Prostate gland (tissue), 2 donors: ENCODE results near the gene ZNF669. TPM values are rescaled to one million over a fixed set of nuclear protein-coding genes. Genes with fewer than 3 reads are reported as not detected.
"Not testable (repeated sequence)": the region's sequence is repeated elsewhere in the genome, so short reads cannot be mapped to it uniquely, and the experiment has no call there.

ENCODE experiments used
- DNase-seq: peaks from one replicate; pipeline ENCODE4 v3.0.0-alpha.2; 2019; ENCODE audit warnings: low spot score
- H3K27ac ChIP-seq, 2 donors: fragments of 200-600 bp; sonication (generic); 2 replicates each; pipeline ENCODE4 v1.5.1; 2017 to 2019
- H3K27me3 ChIP-seq: fragments of 200-600 bp; sonication (generic); replicated peaks from 2 replicates; pipeline ENCODE4 v1.5.1; 2019; ENCODE audit not compliant: insufficient read depth
- H3K36me3 ChIP-seq, 2 donors: fragments of 200-600 bp; sonication (generic); 1 replicate in 1 of 2; 2 replicates in 1 of 2; pipeline versions ENCODE4 v1.5.1 to v1.8.1; 2017 to 2019
- H3K4me1 ChIP-seq: fragments of 200-600 bp; sonication (generic); replicated peaks from 2 replicates; pipeline ENCODE4 v1.5.1; 2019
- H3K4me3 ChIP-seq, 2 donors: fragments of 200-600 bp; sonication (generic); 2 replicates each; pipeline ENCODE4 v1.5.1; 2017 to 2019
- H3K9me3 ChIP-seq: fragments of 200-600 bp; sonication (generic); 2 replicates; pipeline ENCODE4 v1.5.1; 2017
- CTCF ChIP-seq, 4 experiments: fragments of 200-600 bp in 2 of 4; fragments of 450-650 bp in 2 of 4; sonication (generic) in 2 of 4; IDR thresholded peaks; 1 replicate in 3 of 4; 2 replicates in 1 of 4; pipeline ENCODE4 v1.5.1; 2016 to 2019; ENCODE audit warnings: antibody characterized with exemption in 4 of 4, mild to moderate bottlenecking in 2 of 4, moderate library complexity in 2 of 4
- POLR2A ChIP-seq: fragments of 450-650 bp; IDR thresholded peaks from one replicate; pipeline ENCODE4 v1.6.1; 2016; ENCODE audit warnings: antibody characterized with exemption, mild to moderate bottlenecking
- POLR2AphosphoS5 ChIP-seq: sonication (generic); formaldehyde crosslinking; IDR thresholded peaks from one replicate; pipeline ENCODE4 v1.6.1; 2017; ENCODE audit warnings: antibody characterized with exemption
- WGBS: methylation state at CpG from one replicate; pipeline ENCODE4 v1.1.5; 2018; 5-methylcytosine and 5-hydroxymethylcytosine counted together
- intact Hi-C: fragments of 100-400 bp; cut with DNase I; formaldehyde crosslinking; loops from one replicate; pipeline ENCODE4 v1.14.2; 2022
- total RNA-seq, 2 donors: library from RNA; depleted of rRNA; stranded (reverse); fragments of >200 nt; gene quantifications; one replicate each; pipeline ENCODE4 v1.1.0, GENCODE V29; 2016

The ZNF669 gene
- total RNA-seq, 2 donors from 2014 or later, result 7.0 to 8.2 TPM

- Histone ChIP-seq H3K4me3 (no peak overlapping the region), H3K27me3 (no peaks in the 10 kb centered on the region), H3K9me3 (no peaks in the 10 kb centered on the region), H3K4me1 (no peaks in the 10 kb centered on the region), H3K27ac (no peak overlapping the region), H3K36me3 (no peaks in the 10 kb centered on the region)
- TF ChIP-seq CTCF (IDR thresholded peaks at IDR 0.05) (no peak), POLR2AphosphoS5 (no peak), POLR2A (no peak)
- 94% methylated on average over 10 of the region's 10 CpGs for WGBS
- DNase-seq, result no peak
- intact Hi-C loops, result no loop called here
These were observed 27.1 kb upstream of the ZNF669 start for GRCh38 chr1:247131236-247131635.

GRCh38 chr1:247127519-247128282 is 23.5 kb upstream of the ZNF669 start:
- H3K27me3 ChIP-seq, H3K27ac ChIP-seq, H3K4me1 ChIP-seq, DNase-seq, H3K4me3 ChIP-seq, H3K9me3 ChIP-seq, intact Hi-C loops, H3K36me3 ChIP-seq: not testable (repeated sequence)
- 46% methylated on average over 11 of the region's 18 CpGs for WGBS

- intact Hi-C loops, H3K4me1 ChIP-seq, H3K4me3 ChIP-seq, DNase-seq, H3K27me3 ChIP-seq, H3K27ac ChIP-seq, H3K9me3 ChIP-seq, H3K36me3 ChIP-seq: not testable (repeated sequence)
- no CpG with 5 or more reads among the region's 46 CpGs for WGBS
These were observed 22.4 kb upstream of the ZNF669 start for GRCh38 chr1:247126601-247127000.

- H3K4me1 ChIP-seq, DNase-seq, H3K27me3 ChIP-seq, H3K36me3 ChIP-seq, intact Hi-C loops, H3K27ac ChIP-seq, H3K4me3 ChIP-seq, H3K9me3 ChIP-seq: not testable (repeated sequence)
- WGBS, result no CpG with 5 or more reads among the region's 25 CpGs
These were observed 22.0 kb upstream of the ZNF669 start for GRCh38 chr1:247126166-247126565.

- Histone ChIP-seq H3K4me1 (no peaks in the 10 kb centered on the region), H3K9me3 (no peaks in the 10 kb centered on the region), H3K4me3 (no peak overlapping the region), H3K27me3 (no peaks in the 10 kb centered on the region), H3K27ac (no peak overlapping the region), H3K36me3 (no peaks in the 10 kb centered on the region)
- WGBS, result 67% methylated on average over 6 of the region's 6 CpGs
- TF ChIP-seq CTCF (IDR thresholded peaks at IDR 0.05) (no peak), POLR2AphosphoS5 (no peak), POLR2A (no peak)
- no peak for DNase-seq
- intact Hi-C loops, result no loop called here
These were observed 17.2 kb upstream of the ZNF669 start for GRCh38 chr1:247121382-247121781.

GRCh38 chr1:247120408-247120668 is 16.2 kb upstream of the ZNF669 start:
- H3K27ac ChIP-seq, intact Hi-C loops, DNase-seq, H3K9me3 ChIP-seq, H3K27me3 ChIP-seq, H3K36me3 ChIP-seq, H3K4me3 ChIP-seq, H3K4me1 ChIP-seq: not testable (repeated sequence)
- WGBS, result 85% methylated on average over 4 of the region's 4 CpGs

DNA sequence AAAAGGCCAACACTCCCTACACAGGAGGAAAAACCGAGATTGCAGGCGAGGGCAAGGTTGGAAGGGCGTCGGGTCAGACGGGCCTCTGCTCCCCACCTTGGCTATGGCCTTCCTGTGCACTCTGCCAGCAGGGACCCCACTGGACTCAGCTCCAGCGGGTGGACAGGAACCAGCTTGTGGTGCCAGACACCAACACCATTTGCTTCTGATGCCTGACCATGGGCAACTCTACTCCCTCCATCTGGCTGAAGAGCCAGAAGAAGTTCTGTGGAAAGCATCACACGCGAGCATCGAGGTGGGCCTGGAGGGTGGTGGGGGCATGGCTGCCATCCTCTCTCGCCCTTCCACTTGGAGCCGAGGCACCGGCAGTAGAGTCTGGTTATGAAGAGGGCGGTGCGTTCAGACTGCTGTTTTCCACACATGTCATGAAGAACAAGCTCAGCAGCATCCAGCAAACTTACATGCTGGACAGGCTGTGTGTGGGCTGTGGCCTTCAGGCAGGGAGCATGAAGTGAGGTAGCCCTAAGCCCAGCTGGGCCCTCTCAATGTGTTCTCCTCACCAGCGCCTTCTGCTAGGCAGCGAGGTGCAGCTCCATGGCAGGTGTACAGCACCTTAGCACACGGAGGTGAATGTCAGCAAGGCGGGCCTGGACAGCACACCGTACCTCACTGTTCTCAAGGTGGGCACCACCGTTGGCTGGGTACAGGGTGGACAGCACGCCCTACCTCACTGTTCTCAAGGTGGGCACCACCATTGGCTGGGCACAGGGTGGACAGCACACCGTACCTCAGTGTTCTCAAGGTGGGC is 15.6 kb upstream of the ZNF669 start:
- no peaks in the 10 kb centered on the region for H3K27me3 ChIP-seq

More for the DNA sequence above, 15.6 kb upstream of the ZNF669 start:
- Histone ChIP-seq H3K36me3 (no peaks in the 10 kb centered on the region), H3K4me3 (no peak overlapping the region), H3K27ac (no peak overlapping the region), H3K4me1 (no peaks in the 10 kb centered on the region), H3K9me3 (no peaks in the 10 kb centered on the region)
- TF ChIP-seq POLR2AphosphoS5 (no peak), CTCF (IDR thresholded peaks at IDR 0.05) (no peak), POLR2A (no peak)
- WGBS, result 93% methylated on average over 22 of the region's 22 CpGs
- no peak for DNase-seq
- intact Hi-C loops, result no loop called here
